CD4-positive, alpha-beta T cell treated with Interleukin-2 at 100 ng/mL for 4 hours (primary cell): ENCODE results near the gene TNFRSF14.
"Not testable (repeated sequence)": the region's sequence is repeated elsewhere in the genome, so short reads cannot be mapped to it uniquely, and the experiment has no call there.

Source experiments
- DNase-seq: peaks from one replicate; pipeline ENCODE4 v3.0.0-alpha.2; 2020; ENCODE audit warnings: low spot score

TNFRSF14 gene

GRCh38 chr1:2554621-2555387 is 1.4 kb upstream of the TNFRSF14 start:
- DNase-seq, result peak; percentile 57

- peak; percentile 66 for DNase-seq
These were observed 416 bp upstream of the TNFRSF14 start for GRCh38 chr1:2555634-2556276.

GRCh38 chr1:2556678-2557481 is 709 bp downstream of the TNFRSF14 start:
- DNase-seq, result peak; percentile 36

- DNase-seq, result no peak
These were observed 1.6 kb downstream of the TNFRSF14 start for GRCh38 chr1:2557482-2558400.

- no peak for DNase-seq
These were observed 2.2 kb downstream of the TNFRSF14 start for GRCh38 chr1:2558420-2558819.

- no peak for DNase-seq
These were observed 2.7 kb downstream of the TNFRSF14 start for GRCh38 chr1:2558861-2559260.

GRCh38 chr1:2559509-2560298 is 3.5 kb downstream of the TNFRSF14 start:
- no peak for DNase-seq

GRCh38 chr1:2560299-2561073 is 4.3 kb downstream of the TNFRSF14 start:
- no peak for DNase-seq

- no peak for DNase-seq
These were observed 5.3 kb downstream of the TNFRSF14 start for GRCh38 chr1:2561446-2561845.

- no peak for DNase-seq
These were observed 6.0 kb downstream of the TNFRSF14 start for GRCh38 chr1:2561898-2562895.

- DNase-seq, result no peak
These were observed 7.0 kb downstream of the TNFRSF14 start for GRCh38 chr1:2563205-2563604.

- DNase-seq, result no peak
These were observed 8.0 kb downstream of the TNFRSF14 start for GRCh38 chr1:2564006-2564814.

- DNase-seq, result no peak
These were observed 8.7 kb downstream of the TNFRSF14 start for GRCh38 chr1:2564815-2565374.

GRCh38 chr1:2566101-2567045 is 10.2 kb downstream of the TNFRSF14 start:
- DNase-seq, result no peak

- DNase-seq, result no peak
These were observed 11.0 kb downstream of the TNFRSF14 start for GRCh38 chr1:2567083-2567679.

GRCh38 chr1:2568187-2568816 is 12.1 kb downstream of the TNFRSF14 start:
- not testable (repeated sequence) for DNase-seq
